GM12864 (cell line): ENCODE results near the gene NPR1.
A peak's percentile ranks its signal among the peaks of the same experiment; 100 is the strongest.
"Not testable (repeated sequence)": the region's sequence is repeated elsewhere in the genome, so short reads cannot be mapped to it uniquely, and the experiment has no call there.

Experiments
- DNase-seq: peaks from one replicate; pipeline ENCODE4 v3.0.0-alpha.2; 2011; ENCODE audit warnings: low read depth
- H3K4me3 ChIP-seq: 2 replicates; pipeline ENCODE4 v1.5.1; 2011; ENCODE audit warnings: mild to moderate bottlenecking, low read depth, low read length, control low read depth
- TF ChIP-seq, protein P1 (sequence below): IDR thresholded peaks from 2 replicates; pipeline ENCODE4 v1.5.1; 2011; ENCODE audit warnings: low read depth, mild to moderate bottlenecking, moderate library complexity, low read length, control low read depth, inconsistent platforms; ENCODE audit errors: missing control alignments

The NPR1 gene

DNA sequence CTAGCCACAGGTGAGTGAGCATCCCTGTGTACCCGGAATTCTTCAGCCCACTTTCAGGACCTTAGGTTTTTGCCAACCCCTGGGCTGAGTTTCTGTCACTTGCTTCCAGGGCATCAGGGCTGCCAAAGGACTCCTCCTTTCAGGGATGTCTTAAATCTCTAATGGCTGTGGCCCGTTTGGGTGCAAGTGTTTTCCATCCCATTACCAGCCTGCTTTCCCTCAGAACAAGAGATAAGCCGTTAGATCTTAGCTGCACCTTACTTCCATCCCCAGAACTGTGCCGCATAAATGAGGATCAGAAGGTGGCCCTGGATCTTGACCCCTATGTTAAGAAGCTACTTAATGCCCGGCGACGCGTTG is 19.3 kb upstream of the NPR1 start:
- TF ChIP-seq, protein P1, sequence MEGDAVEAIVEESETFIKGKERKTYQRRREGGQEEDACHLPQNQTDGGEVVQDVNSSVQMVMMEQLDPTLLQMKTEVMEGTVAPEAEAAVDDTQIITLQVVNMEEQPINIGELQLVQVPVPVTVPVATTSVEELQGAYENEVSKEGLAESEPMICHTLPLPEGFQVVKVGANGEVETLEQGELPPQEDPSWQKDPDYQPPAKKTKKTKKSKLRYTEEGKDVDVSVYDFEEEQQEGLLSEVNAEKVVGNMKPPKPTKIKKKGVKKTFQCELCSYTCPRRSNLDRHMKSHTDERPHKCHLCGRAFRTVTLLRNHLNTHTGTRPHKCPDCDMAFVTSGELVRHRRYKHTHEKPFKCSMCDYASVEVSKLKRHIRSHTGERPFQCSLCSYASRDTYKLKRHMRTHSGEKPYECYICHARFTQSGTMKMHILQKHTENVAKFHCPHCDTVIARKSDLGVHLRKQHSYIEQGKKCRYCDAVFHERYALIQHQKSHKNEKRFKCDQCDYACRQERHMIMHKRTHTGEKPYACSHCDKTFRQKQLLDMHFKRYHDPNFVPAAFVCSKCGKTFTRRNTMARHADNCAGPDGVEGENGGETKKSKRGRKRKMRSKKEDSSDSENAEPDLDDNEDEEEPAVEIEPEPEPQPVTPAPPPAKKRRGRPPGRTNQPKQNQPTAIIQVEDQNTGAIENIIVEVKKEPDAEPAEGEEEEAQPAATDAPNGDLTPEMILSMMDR: no peak
- peak overlapping the region; percentile 70 for H3K4me3 ChIP-seq

DNA sequence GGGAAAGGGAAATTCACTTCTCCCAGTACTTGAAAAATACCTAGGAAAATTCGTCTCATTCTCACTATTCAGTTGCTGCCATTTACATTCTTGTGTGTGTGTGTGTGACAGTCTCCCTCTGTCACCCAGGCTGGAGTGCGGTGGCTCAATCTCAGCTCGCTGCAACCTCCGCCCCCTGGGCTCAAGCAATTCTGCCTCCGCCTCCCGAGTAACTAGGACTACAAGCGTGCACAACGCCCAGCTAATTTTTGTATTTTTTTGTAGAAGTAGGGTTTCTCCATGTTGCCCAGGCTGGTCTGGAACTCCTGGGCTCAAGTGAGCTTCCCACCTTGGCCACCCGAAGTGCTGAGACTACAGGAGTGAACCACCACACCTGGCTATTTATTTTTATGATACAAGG is 18.8 kb upstream of the NPR1 start:
- no peak for DNase-seq
- H3K4me3 ChIP-seq: peak overlapping the region; percentile 70; the same call in 1 of the 2 replicates
- TF ChIP-seq, protein P1: no peak

More for the DNA sequence above, 19.3 kb upstream of the NPR1 start:
- no peak for DNase-seq

DNA sequence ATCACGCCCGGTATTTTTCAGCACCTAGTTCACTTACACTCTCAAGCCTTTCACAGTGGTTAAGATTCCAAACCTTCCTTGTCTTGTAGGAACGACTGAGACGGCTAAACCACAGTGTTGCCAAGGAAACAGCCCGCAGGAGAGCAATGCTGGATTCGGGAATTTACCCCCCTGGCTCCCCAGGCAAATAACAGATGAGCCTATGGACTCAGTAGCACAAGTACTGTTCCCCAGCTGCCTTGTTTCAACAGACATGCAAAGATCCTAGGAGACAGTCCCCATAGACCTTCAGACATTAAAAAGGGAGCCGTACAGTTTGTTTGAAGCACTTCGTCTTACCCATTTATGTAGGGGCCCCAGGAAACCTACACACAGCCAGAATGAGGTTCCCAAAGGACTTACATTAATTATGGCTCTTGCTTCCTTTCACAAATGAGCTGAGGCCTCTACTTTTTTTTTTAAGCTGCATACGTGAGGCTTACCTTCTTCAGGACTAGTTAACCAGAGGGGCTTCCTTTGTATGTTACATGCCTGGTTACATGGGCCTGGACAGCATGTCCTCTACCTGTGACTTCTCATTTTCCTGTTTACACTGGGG is 17.3 kb upstream of the NPR1 start:
- TF ChIP-seq, protein P1: no peak
- DNase-seq: no peak
- H3K4me3 ChIP-seq: no peak overlapping the region

DNA sequence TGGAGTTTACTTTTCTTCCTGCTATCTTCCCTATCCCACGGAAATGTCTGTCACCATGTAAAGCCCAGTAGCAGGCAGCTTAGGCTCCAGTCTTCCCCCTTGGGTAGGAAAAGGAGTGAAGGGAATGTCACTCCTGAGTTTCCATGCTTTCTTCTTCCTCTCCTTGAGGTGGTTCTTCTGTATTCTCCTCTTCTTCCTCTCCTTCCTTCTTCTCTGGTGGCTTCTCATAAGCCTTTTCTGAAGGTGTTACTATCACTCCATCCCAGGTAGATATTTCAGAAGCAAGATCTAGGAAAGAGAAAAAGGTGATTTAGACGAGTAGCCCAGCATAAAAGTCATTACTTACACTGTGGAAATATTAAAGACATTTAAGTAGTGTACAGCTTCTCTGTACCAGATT is 16.2 kb upstream of the NPR1 start:
- no peak for DNase-seq
- TF ChIP-seq, protein P1: no peak
- H3K4me3 ChIP-seq: no peak overlapping the region

DNA sequence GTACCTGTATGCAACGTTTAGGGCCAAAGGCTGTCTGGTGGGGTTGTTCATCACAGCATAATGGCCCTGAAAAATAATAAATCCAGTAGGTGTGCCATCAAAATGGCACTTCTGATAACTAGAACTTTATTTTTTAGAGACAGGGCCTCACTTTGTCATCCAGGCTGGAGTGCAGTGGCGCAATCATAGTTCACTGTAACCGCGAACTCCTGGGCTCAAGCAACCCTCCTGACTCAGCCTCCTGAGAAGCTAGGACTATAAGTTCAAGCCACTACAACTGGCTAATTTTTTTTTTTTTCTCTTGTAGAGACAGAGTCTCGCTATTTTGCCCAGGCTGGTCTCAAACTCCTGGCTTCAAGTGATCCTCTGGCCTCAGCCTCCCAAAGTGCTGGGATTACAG is 15.3 kb upstream of the NPR1 start:
- no peak overlapping the region for H3K4me3 ChIP-seq
- TF ChIP-seq, protein P1: no peak
- no peak for DNase-seq

DNA sequence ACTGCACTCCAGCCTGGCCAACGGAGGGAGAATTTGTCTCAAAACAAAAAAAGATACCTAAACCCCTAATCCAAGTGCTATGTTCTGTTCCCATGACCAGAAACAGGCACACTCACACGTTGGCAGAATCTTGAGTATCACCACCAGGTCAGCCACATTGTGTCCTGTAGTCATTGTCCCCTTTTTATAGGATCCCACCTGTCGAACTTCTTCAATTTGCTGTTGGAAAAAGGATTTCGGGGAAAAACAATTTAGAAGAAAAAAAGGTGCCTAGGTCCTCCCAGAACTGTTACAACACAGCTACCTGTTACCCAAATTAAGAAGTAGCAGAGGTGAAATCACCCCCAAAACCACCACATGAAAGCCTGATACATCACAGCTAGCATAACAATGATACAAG is 11.0 kb upstream of the NPR1 start:
- TF ChIP-seq, protein P1: no peak
- H3K4me3 ChIP-seq: no peak overlapping the region
- no peak for DNase-seq

DNA sequence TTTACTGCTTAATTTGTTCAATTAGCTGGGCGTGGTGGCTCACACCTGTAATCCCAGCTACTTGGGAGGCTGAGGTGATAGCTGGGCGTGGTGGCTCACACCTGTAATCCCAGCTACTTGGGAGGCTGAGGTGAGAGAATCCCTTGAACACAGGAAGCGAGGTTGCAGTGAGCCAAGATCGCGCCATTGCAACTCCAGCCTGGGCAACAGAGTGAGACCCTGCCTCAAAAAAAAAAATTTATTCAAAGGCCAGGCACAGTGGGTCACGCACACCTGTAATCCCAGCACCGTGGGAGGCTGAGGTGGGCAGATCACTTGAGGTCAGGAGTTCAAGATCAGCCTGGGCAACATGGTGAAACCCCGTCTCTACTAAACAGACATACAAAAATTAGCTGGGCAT is 9.8 kb upstream of the NPR1 start:
- not testable (repeated sequence) for H3K4me3 ChIP-seq, DNase-seq

DNA sequence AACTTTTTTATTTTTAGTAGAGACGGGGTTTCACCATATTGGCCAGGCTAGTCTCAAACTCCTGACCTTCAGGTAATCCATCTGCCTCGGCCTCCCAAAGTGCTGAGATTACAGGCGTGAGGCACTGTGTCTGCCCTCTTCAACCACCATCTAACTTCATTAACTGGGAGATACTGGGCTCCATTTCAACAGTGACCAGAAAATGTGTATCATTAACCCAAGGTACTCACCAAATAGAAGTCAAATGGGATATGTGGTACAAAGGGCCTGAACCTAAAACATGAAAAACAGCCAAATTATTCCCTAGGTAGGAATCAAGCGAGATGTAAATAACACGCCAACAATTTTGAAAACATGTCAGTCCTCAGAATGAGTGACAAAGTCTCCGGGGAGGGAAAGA is 8.9 kb upstream of the NPR1 start:
- H3K4me3 ChIP-seq: peak overlapping the region; percentile 85
- DNase-seq: no peak
- TF ChIP-seq, protein P1: no peak
